HepG2 (cell line): Measurements from ENCODE around the gene ANP32B. TPM values are rescaled to one million over a fixed set of nuclear protein-coding genes. Genes with fewer than 3 reads are reported as not detected.

ENCODE experiments used
- BCL6 ChIP-seq: IDR thresholded peaks from 2 replicates; pipeline ENCODE4 v1.6.1; 2016; ENCODE audit warnings: missing genetic modification reagents, missing compliant biosample characterization
- CREB1 ChIP-seq, 2 experiments: fragments of 450-650 bp in 1 of 2; IDR thresholded peaks; 2 replicates each; pipeline ENCODE4 v1.6.1; 2016 to 2017; ENCODE audit warnings: control low read depth in 1 of 2, mild to moderate bottlenecking in 1 of 2, missing compliant biosample characterization in 1 of 2, missing genetic modification characterization in 1 of 2
- CREM ChIP-seq, 2 experiments: sonication (generic) in 1 of 2; formaldehyde crosslinking in 1 of 2; IDR thresholded peaks; 2 replicates each; pipeline versions ENCODE4 v1.4.0 to v1.6.1; 2016 to 2020; ENCODE audit warnings: antibody characterized with exemption in 1 of 2, mild to moderate bottlenecking in 1 of 2, missing genetic modification reagents in 1 of 2
- ELF4 ChIP-seq: sonication (generic); formaldehyde crosslinking; IDR thresholded peaks from 2 replicates; pipeline ENCODE4 v1.5.0; 2020; ENCODE audit warnings: missing genetic modification reagents, mild to moderate bottlenecking, moderate library complexity, borderline replicate concordance
- FOSL1 ChIP-seq: sonication (generic); formaldehyde crosslinking; IDR thresholded peaks from 2 replicates; pipeline ENCODE4 v1.9.0; 2021; ENCODE audit warnings: missing genetic modification reagents, borderline replicate concordance
- GATA4 ChIP-seq: sonication (generic); IDR thresholded peaks from 2 replicates; pipeline ENCODE4 v1.6.1; 2016; ENCODE audit warnings: antibody characterized with exemption, low read depth, borderline replicate concordance
- HOXA9 ChIP-seq: sonication (generic); formaldehyde crosslinking; IDR thresholded peaks from 2 replicates; pipeline ENCODE4 v1.8.1; 2022; ENCODE audit warnings: missing genetic modification reagents, mild to moderate bottlenecking, moderate library complexity, borderline replicate concordance
- KDM4B ChIP-seq: sonication (generic); formaldehyde crosslinking; IDR thresholded peaks from 2 replicates; pipeline ENCODE4 v1.4.0; 2020; ENCODE audit warnings: missing genetic modification reagents
- MAFK ChIP-seq, 2 experiments: IDR thresholded peaks in 1 of 2; conservative IDR thresholded peaks in 1 of 2; 2 replicates each; pipeline ENCODE4 v1.6.1; 2011; ENCODE audit warnings: improper control_type of control experiment in 2 of 2, low read length in 2 of 2
- MTA1 ChIP-seq: sonication (generic); formaldehyde crosslinking; IDR thresholded peaks from 2 replicates; pipeline ENCODE4 v1.4.0; 2020; ENCODE audit warnings: missing genetic modification reagents, mild to moderate bottlenecking, borderline replicate concordance
- NPAS2 ChIP-seq: sonication (generic); formaldehyde crosslinking; IDR thresholded peaks from 2 replicates; pipeline ENCODE4 v1.8.0; 2022; ENCODE audit warnings: mild to moderate bottlenecking, missing genetic modification reagents, borderline replicate concordance
- RFXAP ChIP-seq: sonication (generic); formaldehyde crosslinking; IDR thresholded peaks from 2 replicates; pipeline ENCODE4 v1.4.0; 2020; ENCODE audit warnings: missing genetic modification reagents, borderline replicate concordance
- SKIL ChIP-seq: sonication (generic); formaldehyde crosslinking; IDR thresholded peaks from 2 replicates; pipeline ENCODE4 v1.8.0; 2022; ENCODE audit warnings: missing genetic modification reagents, mild to moderate bottlenecking, moderate library complexity, borderline replicate concordance
- SMC3 ChIP-seq: IDR thresholded peaks from 2 replicates; pipeline ENCODE4 v1.6.1; 2011; ENCODE audit warnings: low read length, improper control_type of control experiment
- TEAD3 ChIP-seq: optimal IDR thresholded peaks from 2 replicates; pipeline ENCODE3; 2016; ENCODE audit warnings: borderline replicate concordance
- TERF1 ChIP-seq: sonication (generic); formaldehyde crosslinking; IDR thresholded peaks from 2 replicates; pipeline ENCODE4 v1.8.0; 2022; ENCODE audit warnings: mild to moderate bottlenecking, missing genetic modification reagents, moderate library complexity
- THAP11 ChIP-seq: IDR thresholded peaks from 2 replicates; pipeline ENCODE4 v1.6.1; 2016; ENCODE audit warnings: missing biosample characterization, missing genetic modification reagents
- XBP1 ChIP-seq: sonication (generic); formaldehyde crosslinking; IDR thresholded peaks from 2 replicates; pipeline ENCODE4 v1.5.0; 2020; ENCODE audit warnings: missing genetic modification reagents
- ZBTB7B ChIP-seq: sonication (generic); formaldehyde crosslinking; IDR thresholded peaks from 2 replicates; pipeline ENCODE4 v1.4.0; 2020; ENCODE audit warnings: missing genetic modification reagents
- ZGPAT ChIP-seq: IDR thresholded peaks from 2 replicates; pipeline ENCODE4 v1.6.1; 2016; ENCODE audit warnings: mild to moderate bottlenecking
- ZIK1 ChIP-seq: sonication (generic); formaldehyde crosslinking; IDR thresholded peaks from 2 replicates; pipeline ENCODE4 v1.5.0; 2020; ENCODE audit warnings: mild to moderate bottlenecking, low read depth, missing genetic modification reagents, borderline replicate concordance
- ZNF451 ChIP-seq: sonication (generic); formaldehyde crosslinking; IDR thresholded peaks from 2 replicates; pipeline ENCODE4 v1.5.0; 2020; ENCODE audit warnings: mild to moderate bottlenecking, missing genetic modification reagents
- ZNF724P ChIP-seq: sonication (generic); formaldehyde crosslinking; IDR thresholded peaks from 2 replicates; pipeline ENCODE4 v1.8.0; 2022; ENCODE audit warnings: missing genetic modification reagents, borderline replicate concordance
- ZNF768 ChIP-seq: sonication (generic); formaldehyde crosslinking; IDR thresholded peaks from 2 replicates; pipeline ENCODE4 v1.4.0; 2020; ENCODE audit warnings: missing genetic modification reagents
- ZNF879 ChIP-seq: sonication (generic); formaldehyde crosslinking; IDR thresholded peaks from 2 replicates; pipeline ENCODE4 v1.8.1; 2023; ENCODE audit warnings: missing genetic modification reagents
- polyA plus RNA-seq, 8 experiments: library from polyadenylated mRNA; depleted of rRNA in 3 of 8; stranded (reverse) in 7 of 8; unstranded in 1 of 8; fragments of >200 nt; fragmentation: Illumina TruSeq in 4 of 8; extraction: Trizol in 4 of 8; gene quantifications; 2 replicates each; pipeline versions ENCODE4 v1.2.1 to v1.2.3, GENCODE V29; 2011 to 2016; ENCODE audit warnings: low read depth in 4 of 8, missing spikeins in 1 of 8, mixed read lengths in 1 of 8; ENCODE audit not compliant: insufficient read depth in 1 of 8
- total RNA-seq, 5 experiments: library from RNA; depleted of rRNA; stranded (reverse); fragments of >200 nt; fragmentation: Illumina TruSeq; extraction: Trizol; gene quantifications; 2 replicates each; pipeline ENCODE4 v1.2.3, GENCODE V29; 2016; ENCODE audit warnings: low read depth in 1 of 5

ANP32B gene
- total and polyA plus RNA-seq, 2 of the 13 experiments (the other 11 are each of a cell fraction or from before 2014, with no cell fraction given), result 22.1 to 37.5 TPM

- TF ChIP-seq SKIL (CRISPR knock-in tag) (no peak), ZNF451 (peak; percentile 75), ZGPAT (CRISPR knock-in tag) (peak; percentile 83), CREM (IDR thresholded peaks at IDR 0.05) (no peak), CREM (CRISPR knock-in tag; IDR thresholded peaks at IDR 0.05) (no peak), ZBTB7B (CRISPR knock-in tag) (0 out of 2 replicates have a peak, but pooled peaks have one; percentile 20), ZNF768 (CRISPR knock-in tag) (peak; percentile 81), ZIK1 (peak; percentile 45; the same call in 1 of the 2 replicates), NPAS2 (no peak), ELF4 (CRISPR knock-in tag) (peak; percentile 64; the same call in 1 of the 2 replicates), ZNF879 (CRISPR knock-in tag) (peak; percentile 71; the same call in 1 of the 2 replicates), KDM4B (0 out of 2 replicates have a peak, but pooled peaks have one; percentile 53), TERF1 (CRISPR knock-in tag) (peak; percentile 85; the same call in 1 of the 2 replicates), MTA1 (CRISPR knock-in tag) (peak; percentile 83; the same call in 1 of the 2 replicates), TEAD3 (CRISPR knock-in tag) (peak; percentile 50), HOXA9 (peak; percentile 54; the same call in 1 of the 2 replicates), BCL6 (CRISPR knock-in tag) (0 out of 2 replicates have a peak, but pooled peaks have one; percentile 43), XBP1 (no peak), GATA4 (peak; percentile 74), RFXAP (peak; percentile 80; the same call in 1 of the 2 replicates), ZNF724P (CRISPR knock-in tag) (no peak), SMC3 (no peak), FOSL1 (CRISPR knock-in tag) (0 out of 2 replicates have a peak, but pooled peaks have one; percentile 19), THAP11 (CRISPR knock-in tag) (peak; percentile 70), CREB1 (IDR thresholded peaks at IDR 0.05) (peak; percentile 38; the same call in 1 of the 2 replicates), CREB1 (CRISPR knock-in tag; IDR thresholded peaks at IDR 0.05) (peak; percentile 44; the same call in 1 of the 2 replicates), MAFK (conservative IDR thresholded peaks at IDR 0.05 in 1 of 2, IDR thresholded peaks at IDR 0.05 in 1 of 2; ENCODE audit: low read length in 2 of 2) (no peak)
Observed at GRCh38 chr9:98056269-98057137, 73.4 kb downstream of the ANP32B start, which contains the start of gene NANS (continued).
